ENCODE measurements around the gene HMGB4.

The HMGB4 gene

DNA sequence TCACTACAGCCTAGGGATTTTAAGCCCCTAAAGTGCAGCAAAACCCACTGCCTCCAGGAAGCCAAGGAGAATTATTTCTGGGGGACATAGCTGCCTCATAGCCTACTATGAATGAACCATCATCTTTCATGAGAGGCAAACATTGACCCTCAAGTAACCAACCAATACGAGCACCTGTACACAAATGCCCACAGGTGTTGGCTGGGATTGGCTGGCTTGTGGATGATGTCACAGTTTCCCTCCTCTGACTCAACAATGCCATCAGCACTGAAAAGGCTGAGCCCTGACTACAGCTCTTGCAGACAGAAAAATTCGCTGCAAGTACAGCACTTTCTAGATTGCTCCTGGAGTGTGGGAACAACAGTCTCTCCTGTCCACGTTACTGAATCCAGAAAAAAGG, at the start of gene HMGB4:
Gene HMGB4 (plus strand): TSS at position 301 of the 400 bp plus-strand sequence. CDS start 113 bp downstream, outside the sequence.
- DNase-seq: no peak

DNA sequence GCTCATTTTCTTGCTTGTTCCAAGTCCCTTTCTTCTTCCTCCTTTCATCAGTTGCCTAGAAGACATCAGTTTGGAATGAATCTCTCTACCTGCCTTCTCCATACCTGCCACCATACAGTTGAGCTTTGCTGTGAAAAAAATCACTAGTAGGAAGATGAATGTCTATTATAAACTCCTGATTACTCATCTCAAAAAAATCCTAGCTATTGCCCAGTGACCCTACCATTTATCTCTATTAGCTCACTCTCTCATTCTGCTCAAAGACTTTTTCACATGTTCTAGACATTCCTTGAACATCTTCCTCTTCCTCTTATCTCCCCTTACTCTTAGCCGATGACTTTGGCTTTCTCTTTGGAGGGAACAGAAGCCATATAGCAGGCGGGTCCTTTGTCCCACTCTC, 49.7 kb upstream of the HMGB4 start:
- no peak for DNase-seq

DNA sequence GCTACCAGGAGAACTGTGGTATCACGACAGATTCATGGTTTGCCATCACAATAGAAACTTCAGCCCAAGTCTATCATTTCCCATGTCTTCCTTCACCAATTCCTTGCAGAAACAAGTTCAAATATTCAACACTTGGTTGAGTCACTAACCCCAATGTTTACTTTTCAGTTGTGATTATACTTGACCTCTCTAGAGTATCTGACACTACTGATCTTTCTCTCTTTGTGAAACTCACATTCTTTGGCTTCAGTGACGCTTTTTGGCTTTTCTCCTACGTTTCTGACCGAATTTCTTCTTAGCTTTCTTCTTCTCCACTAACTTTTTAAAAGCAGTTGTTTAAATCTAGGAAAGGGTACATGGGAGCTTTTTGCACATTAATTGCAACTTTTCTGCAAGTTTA, 48.8 kb upstream of the HMGB4 start:
- DNase-seq: no peak

DNA sequence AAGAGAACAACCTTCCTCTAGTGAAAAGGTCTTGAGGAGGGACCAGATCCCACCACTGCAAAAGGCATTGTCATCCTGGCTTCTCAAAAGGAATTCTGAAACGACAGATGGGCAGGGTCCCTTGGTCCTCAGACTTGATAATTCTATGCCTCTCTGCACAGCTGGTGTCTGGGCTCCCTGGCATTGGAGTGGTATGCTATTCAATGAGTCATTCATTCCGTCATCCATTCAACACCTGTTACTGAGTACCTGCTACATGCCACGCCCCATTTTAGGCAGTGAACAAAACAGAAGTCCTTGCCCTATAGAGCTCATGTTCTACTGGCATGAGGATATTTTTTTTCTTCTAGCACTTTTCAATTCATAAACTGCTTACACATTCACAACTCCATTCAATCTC, 45.8 kb upstream of the HMGB4 start:
- DNase-seq: no peak

DNA sequence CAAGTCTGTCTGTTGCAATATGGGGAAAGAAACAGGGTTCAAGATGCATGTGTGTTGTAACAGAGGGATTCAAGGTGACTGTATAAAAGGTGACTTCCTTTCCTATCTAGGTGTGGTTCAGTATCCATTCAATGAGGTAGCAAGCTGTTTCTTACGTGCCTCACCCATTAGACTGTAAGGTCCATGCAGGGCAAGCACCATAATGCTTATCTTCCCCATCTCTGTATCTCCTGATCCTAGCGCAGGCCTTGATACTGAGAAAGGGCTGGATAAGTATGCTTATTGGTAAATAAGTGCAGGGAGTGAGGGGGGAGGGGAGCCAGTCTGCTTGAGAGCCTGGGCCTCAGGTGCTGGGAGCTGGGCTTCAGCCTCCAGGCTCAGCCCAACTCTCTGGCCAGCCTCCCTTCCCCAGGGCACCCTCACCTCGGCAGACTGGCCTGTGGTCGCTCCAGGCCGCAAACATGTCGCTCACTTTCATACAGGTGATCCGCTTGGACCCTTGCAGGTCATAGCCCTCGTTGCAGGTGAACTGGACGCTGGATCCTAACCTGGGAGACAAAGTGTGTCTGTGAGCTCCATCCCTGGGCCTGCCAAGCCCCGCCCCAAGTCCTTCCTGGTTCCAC, 44.5 kb upstream of the HMGB4 start:
- DNase-seq: no peak

DNA sequence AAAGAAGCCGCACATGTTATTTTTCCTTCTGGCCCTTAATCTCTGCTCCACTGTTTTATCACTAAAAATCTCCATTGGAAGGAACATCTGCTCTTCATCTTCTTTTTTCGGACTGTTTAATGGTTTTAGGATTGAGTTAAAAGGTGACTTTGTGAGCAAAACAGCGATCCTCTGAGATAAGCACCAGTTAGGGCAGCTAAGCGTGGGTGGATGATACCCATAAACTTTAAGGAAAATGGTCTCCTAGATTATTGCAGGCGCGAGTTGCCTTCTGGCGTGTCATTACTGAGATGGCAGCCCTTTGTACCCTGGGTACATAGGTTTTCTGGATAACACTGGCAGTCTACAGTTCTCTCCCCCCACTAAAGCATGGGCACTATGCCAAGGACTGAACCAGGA, 44.0 kb upstream of the HMGB4 start:
- DNase-seq: no peak

DNA sequence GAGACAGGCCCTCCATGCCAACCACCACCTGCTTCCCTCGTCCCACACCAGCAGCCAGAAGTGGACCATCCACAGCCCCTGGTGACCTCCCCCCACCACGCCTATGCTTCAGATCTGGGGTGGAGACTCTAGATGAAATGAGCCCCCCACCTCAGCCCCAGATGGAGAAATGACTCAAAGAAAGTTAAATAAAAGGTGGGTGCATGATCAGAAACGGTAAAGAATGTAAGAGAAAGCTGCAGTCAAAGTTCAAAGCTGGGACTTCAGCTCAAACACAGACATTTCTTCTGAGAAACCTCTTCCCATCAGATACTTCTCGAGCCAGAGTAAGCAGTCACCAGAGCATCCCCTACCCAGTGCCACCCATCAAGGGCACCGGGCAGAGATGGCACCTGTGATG, 43.1 kb upstream of the HMGB4 start:
- DNase-seq: no peak

GRCh38 chr1:33821291-33821690, 42.6 kb upstream of the HMGB4 start:
- no peak for DNase-seq

DNA sequence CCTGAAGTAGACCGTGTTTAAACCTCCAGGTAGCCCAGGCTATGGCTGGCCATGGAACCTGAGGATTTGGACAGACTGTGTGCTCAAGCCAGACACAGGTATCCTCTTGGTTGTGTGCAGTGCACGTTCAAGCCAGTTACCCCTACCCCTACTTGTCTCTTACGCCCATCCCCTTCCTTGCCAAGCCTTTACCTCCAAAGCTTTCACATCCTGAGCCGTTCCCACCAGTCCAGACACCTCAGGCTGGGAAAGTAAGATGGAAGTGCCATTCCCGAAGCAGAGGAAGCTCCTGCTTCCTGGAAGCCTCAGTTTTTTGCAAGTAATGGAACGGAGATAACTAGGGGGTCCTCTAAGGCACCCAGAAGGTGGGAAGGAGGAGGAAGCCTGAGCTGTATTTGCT, 41.5 kb upstream of the HMGB4 start:
- no peak for DNase-seq

DNA sequence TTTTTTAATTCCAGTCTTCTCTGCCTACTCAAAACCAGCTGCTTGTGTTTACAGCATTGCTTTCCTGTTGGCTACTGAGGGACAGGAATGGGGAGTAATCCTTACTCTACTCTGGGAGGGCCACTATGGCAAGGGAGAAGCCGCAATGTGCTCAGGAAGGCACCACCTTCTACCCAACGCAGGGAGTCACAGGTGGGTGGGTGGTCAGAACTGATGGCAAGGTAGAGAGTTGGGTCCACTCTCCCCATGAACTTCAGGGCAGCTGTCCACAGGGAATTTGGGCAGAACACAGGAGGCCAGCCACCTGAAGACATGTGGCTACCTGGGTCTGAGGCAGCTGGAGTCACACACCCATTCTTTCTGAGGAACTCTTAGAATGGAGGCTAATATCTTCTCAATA, 40.5 kb upstream of the HMGB4 start:
- DNase-seq: no peak

- no peak for DNase-seq
These were observed 40.0 kb upstream of the HMGB4 start for GRCh38 chr1:33823830-33824229.

DNA sequence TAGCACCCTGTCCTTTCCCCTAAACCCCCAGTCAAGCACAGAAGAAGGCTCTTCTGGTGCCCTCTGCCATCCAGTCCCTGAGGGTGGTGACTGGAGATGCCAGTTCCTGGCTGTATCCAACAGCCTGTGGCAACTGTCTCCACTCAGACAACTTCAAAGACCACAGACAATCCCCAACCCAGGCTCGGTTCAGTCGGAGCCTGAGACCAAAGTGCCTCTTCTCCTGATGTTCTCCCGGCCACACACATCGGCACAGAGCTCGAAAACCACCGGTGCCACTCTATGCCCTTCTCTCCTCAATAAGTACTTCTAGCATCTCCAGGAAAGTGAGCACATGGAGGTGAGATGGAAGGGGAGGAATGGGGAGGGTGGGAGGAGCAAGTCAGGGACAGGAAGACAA, 39.6 kb upstream of the HMGB4 start:
- no peak for DNase-seq

DNA sequence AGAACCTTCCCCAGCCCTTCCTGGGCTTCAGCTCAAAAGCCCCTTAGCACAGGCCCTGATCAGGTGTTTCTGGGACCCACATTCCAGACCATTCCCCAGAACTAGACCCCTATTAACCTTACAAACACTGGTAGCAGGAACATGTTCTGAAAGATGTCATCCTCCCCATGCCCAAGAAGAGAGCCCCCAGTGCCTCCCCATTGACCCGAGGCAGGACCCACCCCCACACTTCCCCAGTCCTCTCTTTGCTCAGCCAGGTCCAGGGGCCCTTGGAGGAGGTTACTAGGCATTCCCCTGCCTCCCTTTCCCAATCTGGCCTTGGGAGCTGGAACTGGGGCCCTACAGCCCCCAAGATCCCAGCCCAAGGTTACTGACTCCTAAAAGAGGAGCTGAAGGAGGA, 38.9 kb upstream of the HMGB4 start:
- no peak for DNase-seq

- no peak for DNase-seq
These were observed 38.4 kb upstream of the HMGB4 start for GRCh38 chr1:33825506-33825905.

GRCh38 chr1:33826311-33826710, 37.6 kb upstream of the HMGB4 start:
- no peak for DNase-seq

DNA sequence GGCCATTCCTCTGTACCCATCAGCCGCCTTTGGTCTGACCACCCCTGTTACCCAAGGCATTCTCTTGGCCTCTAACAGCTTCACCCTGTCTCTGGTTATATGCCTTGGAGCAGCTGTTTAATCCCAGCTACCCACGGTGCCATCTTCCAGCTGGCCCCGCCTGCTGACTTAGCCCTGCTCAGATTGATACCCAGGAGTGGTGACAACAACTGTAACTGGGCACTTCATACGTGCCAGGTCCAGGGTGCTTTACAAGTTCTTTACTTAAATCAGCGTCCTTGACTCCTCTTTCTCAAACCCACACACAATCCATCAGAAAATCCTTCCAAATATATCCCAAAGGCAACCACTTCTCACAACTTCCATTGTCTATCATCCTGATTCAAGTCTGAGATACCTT, 37.2 kb upstream of the HMGB4 start:
- DNase-seq: no peak

- no peak for DNase-seq
These were observed 35.8 kb upstream of the HMGB4 start for GRCh38 chr1:33828059-33828458.

- DNase-seq: no peak
These were observed 35.2 kb upstream of the HMGB4 start for GRCh38 chr1:33828654-33829053.

DNA sequence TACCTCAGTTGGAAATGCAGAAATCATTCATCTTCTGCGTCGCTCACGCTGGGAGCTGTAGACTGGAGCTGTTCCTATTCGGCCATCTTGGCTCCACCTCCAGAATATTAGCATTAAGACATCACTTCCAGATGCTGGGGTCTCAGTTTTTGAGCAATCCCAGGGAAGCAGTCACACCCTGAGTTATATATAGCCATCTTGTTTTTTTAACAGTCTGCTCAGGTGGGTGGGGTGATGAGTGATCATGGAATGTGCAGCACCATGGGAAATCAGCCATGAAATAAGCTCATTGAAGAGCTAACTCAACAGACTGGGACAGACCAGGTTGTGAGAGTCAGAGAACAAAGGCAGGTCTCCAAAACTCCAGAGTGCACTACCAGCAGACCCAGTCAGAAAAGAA, 27.0 kb upstream of the HMGB4 start:
- DNase-seq: no peak

GRCh38 chr1:33837635-33838034, 26.2 kb upstream of the HMGB4 start:
- no peak for DNase-seq

DNA sequence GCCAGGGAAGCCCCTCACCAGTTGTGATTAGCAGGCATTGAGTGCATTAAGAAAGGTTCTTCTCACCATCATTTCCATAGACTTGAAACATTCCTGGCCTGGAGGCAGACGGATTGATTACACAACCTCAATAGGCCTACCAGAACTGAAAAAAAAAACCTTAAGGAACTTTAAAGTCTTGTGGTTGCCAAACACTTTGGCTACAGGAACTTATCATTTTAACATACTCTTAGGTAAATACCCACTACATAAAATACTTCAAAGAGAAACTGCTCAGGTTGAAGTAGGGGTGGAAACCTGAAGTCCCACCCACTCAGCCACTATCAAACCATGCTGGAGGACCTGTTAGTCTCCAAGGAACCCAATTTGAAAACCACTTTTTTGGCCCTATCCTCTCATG, 22.4 kb upstream of the HMGB4 start:
- no peak for DNase-seq

DNA sequence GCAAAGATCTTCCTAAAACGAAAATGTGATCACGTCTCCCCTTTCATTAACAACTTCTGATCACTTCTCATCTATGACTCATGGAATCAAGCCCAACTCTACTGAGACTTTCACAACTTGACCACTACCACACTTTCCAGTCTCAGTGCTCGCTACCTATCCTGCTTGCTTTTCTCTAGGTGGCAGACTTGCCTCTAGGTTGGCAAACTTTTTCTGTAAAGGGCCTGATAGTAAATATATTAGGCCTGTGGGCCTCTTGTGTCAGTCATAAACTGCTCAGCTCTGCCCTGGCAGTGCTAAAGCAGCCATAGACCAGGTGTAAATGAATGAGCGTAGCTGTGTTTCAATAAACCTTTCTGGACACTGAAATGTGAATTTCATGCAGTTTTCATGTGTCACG, 21.5 kb upstream of the HMGB4 start:
- no peak for DNase-seq

DNA sequence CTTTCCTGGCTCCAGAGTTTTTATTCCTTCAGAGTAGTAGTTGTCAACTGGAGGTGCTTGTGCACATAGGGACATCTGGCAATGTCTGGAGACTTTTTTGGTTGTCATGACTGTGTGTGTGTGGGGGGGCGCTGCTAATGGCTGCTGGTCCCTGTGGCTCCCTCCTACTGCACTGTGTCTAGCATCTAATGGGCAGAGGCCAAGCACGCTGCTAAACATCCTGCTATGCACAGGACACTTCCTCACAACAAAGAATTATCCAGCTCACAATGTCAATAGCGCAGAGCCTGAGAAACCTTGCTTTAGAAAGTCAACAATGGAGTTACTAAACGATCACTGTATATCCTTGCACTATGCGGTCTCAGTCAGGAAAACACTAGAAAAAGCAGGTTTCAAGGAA, 19.7 kb upstream of the HMGB4 start:
- DNase-seq: no peak

- DNase-seq: no peak
These were observed 17.0 kb upstream of the HMGB4 start for GRCh38 chr1:33846861-33847260.

- no peak for DNase-seq
These were observed 15.5 kb upstream of the HMGB4 start for GRCh38 chr1:33848205-33848937.

Measured in activated CD4-positive, alpha-beta T cell treated with anti-CD3 and anti-CD28 coated beads, Interleukin-2, amount 50 U/mL, for 1 hour (primary cell).